HG03108 (cell line): ENCODE results near the gene ATRN.
"Not testable (repeated sequence)": the region's sequence is repeated elsewhere in the genome, so short reads cannot be mapped to it uniquely, and the experiment has no call there.

Experiments used
- ATAC-seq: cut with Tn5 transposase; IDR thresholded peaks from one replicate; pipeline ENCODE4 v1.9.1; 2021; ENCODE audit warnings: moderate library complexity; ENCODE audit not compliant: unreplicated experiment

The ATRN gene

GRCh38 chr20:3470627-3471396 lies at the start of gene ATRN:
Gene ATRN, plus strand, starts transcription at chr20:3471018. Its CDS starts 90 bp downstream, at chr20:3471108.
- ATAC-seq, result peak; percentile 81

- ATAC-seq, result no peak
Measured at GRCh38 chr20:3421985-3422384, 48.8 kb upstream of the ATRN start.

GRCh38 chr20:3423126-3423525 lies 47.7 kb upstream of the ATRN start:
- ATAC-seq, result no peak

GRCh38 chr20:3426766-3427165 lies 44.1 kb upstream of the ATRN start:
- ATAC-seq, result not testable (repeated sequence)

GRCh38 chr20:3430376-3431069 lies 40.3 kb upstream of the ATRN start:
- ATAC-seq, result peak; percentile 82

GRCh38 chr20:3431109-3431508 lies 39.7 kb upstream of the ATRN start:
- no peak for ATAC-seq

- ATAC-seq, result no peak
Measured at GRCh38 chr20:3432844-3433243, 38.0 kb upstream of the ATRN start.

GRCh38 chr20:3433744-3434143 lies 37.1 kb upstream of the ATRN start:
- no peak for ATAC-seq

GRCh38 chr20:3434232-3434631 lies 36.6 kb upstream of the ATRN start:
- ATAC-seq, result no peak

GRCh38 chr20:3436864-3437574 lies 33.8 kb upstream of the ATRN start:
- ATAC-seq, result no peak

GRCh38 chr20:3446779-3447178 lies 24.0 kb upstream of the ATRN start:
- no peak for ATAC-seq

- no peak for ATAC-seq
Measured at GRCh38 chr20:3447321-3447720, 23.5 kb upstream of the ATRN start.

- no peak for ATAC-seq
Measured at GRCh38 chr20:3449319-3449718, 21.5 kb upstream of the ATRN start.

GRCh38 chr20:3452136-3452535 lies 18.7 kb upstream of the ATRN start:
- no peak for ATAC-seq

GRCh38 chr20:3452690-3453089 lies 18.1 kb upstream of the ATRN start:
- ATAC-seq, result no peak

GRCh38 chr20:3454831-3455230 lies 16.0 kb upstream of the ATRN start:
- ATAC-seq, result no peak

GRCh38 chr20:3456648-3457047 lies 14.2 kb upstream of the ATRN start:
- no peak for ATAC-seq

GRCh38 chr20:3459881-3460307 lies 10.9 kb upstream of the ATRN start:
- ATAC-seq, result no peak

GRCh38 chr20:3461211-3461771 lies 9.5 kb upstream of the ATRN start:
- no peak for ATAC-seq

GRCh38 chr20:3461911-3462677 lies 8.7 kb upstream of the ATRN start:
- no peak for ATAC-seq

- ATAC-seq, result no peak
Measured at GRCh38 chr20:3464166-3464565, 6.7 kb upstream of the ATRN start.
